Mesodermal cell (in vitro differentiated cells): ENCODE results near the gene RRP9.

Experiments used
- H3K27ac ChIP-seq: 2 replicates; pipeline ENCODE4 v1.7.0; 2013; ENCODE audit warnings: mild to moderate bottlenecking, low read depth, low read length, moderate library complexity; ENCODE audit not compliant: severe bottlenecking
- H3K36me3 ChIP-seq: 2 replicates; pipeline ENCODE4 v1.7.1; 2013; ENCODE audit warnings: mild to moderate bottlenecking, low read length, moderate library complexity; ENCODE audit not compliant: control insufficient read depth, insufficient read depth
- H3K4me1 ChIP-seq: one replicate; pipeline ENCODE4 v1.7.1; 2013; ENCODE audit warnings: mild to moderate bottlenecking, low read length; ENCODE audit not compliant: insufficient read depth, control insufficient read depth, poor library complexity, severe bottlenecking
- H3K4me3 ChIP-seq: 2 replicates; pipeline ENCODE4 v1.7.0; 2013; ENCODE audit warnings: low read length, control low read depth, mild to moderate bottlenecking; ENCODE audit not compliant: insufficient read depth, poor library complexity, severe bottlenecking; ENCODE audit errors: extremely low read depth
- H3K9me3 ChIP-seq: 2 replicates; pipeline ENCODE4 v1.7.1; 2013; ENCODE audit warnings: mild to moderate bottlenecking, low read length, moderate library complexity; ENCODE audit not compliant: control insufficient read depth
- WGBS, 2 experiments: methylation state at CpG; one replicate each; pipeline ENCODE4 v1.1.5; 2013; ENCODE audit warnings: missing lambda C conversion rate in 2 of 2; ENCODE audit not compliant: insufficient coverage in 2 of 2; 5-methylcytosine and 5-hydroxymethylcytosine counted together

RRP9 gene

DNA sequence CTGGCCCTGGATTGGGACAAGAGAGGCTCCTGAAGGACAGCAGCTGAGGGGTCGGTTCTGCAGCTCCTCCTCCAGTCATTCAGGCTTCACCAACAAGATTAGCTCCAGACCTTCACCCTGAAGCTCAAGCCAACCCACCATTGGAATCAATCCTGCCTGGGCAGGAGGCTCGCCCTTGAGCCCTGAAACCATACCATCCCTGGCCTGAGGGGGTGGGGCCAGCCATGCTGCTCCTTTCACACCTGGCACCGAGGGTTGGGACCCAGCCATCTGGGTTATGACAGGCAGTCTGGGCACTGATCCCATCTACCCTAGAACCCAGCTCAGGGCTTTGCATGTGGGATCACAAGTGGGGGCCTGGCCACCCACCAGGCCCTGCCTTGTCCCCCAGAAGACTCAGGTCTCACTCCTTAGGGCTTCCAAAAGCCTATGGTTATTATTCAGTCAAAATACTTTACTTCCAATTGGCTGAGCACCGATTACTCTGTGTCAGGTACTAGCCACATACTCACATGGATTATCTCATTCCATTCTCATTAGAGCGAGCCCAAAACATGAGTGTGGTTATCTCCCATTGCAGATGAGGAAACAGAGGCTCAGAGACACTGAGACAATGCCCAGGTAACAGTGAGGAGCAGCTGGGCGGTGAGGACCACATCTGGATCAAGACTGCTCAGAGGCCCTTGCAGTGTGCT lies 29.0 kb upstream of the RRP9 start:
- no peaks in the 10 kb centered on the region for H3K9me3 ChIP-seq
- 95% methylated on average over 4 to 6 of the region's 6 CpGs for WGBS, 2 experiments
- H3K4me3 ChIP-seq, result no peak overlapping the region
- no peak overlapping the region for H3K27ac ChIP-seq
- H3K4me1 ChIP-seq, result peaks cover 33% of the 10 kb centered on the region
- H3K36me3 ChIP-seq, result peaks cover under 1% of the 10 kb centered on the region

GRCh38 chr3:51969841-51970240 lies 28.1 kb upstream of the RRP9 start:
- no peak overlapping the region for H3K4me3 ChIP-seq
- H3K27ac ChIP-seq, result no peak overlapping the region
- H3K4me1 ChIP-seq, result peaks cover 31% of the 10 kb centered on the region
- H3K36me3 ChIP-seq, result peaks cover 8% of the 10 kb centered on the region
- WGBS, 2 experiments, result 88 to 94% methylated on average over 4 of the region's 4 CpGs
- H3K9me3 ChIP-seq, result no peaks in the 10 kb centered on the region

GRCh38 chr3:51968883-51969678 lies 27.4 kb upstream of the RRP9 start:
- no peak overlapping the region for H3K4me3 ChIP-seq
- WGBS, 2 experiments, result 76 to 84% methylated on average over 4 to 6 of the region's 6 CpGs
- H3K36me3 ChIP-seq, result peaks cover 11% of the 10 kb centered on the region
- no peaks in the 10 kb centered on the region for H3K9me3 ChIP-seq
- peaks cover 28% of the 10 kb centered on the region for H3K4me1 ChIP-seq
- peak overlapping the region; percentile 93 for H3K27ac ChIP-seq

DNA sequence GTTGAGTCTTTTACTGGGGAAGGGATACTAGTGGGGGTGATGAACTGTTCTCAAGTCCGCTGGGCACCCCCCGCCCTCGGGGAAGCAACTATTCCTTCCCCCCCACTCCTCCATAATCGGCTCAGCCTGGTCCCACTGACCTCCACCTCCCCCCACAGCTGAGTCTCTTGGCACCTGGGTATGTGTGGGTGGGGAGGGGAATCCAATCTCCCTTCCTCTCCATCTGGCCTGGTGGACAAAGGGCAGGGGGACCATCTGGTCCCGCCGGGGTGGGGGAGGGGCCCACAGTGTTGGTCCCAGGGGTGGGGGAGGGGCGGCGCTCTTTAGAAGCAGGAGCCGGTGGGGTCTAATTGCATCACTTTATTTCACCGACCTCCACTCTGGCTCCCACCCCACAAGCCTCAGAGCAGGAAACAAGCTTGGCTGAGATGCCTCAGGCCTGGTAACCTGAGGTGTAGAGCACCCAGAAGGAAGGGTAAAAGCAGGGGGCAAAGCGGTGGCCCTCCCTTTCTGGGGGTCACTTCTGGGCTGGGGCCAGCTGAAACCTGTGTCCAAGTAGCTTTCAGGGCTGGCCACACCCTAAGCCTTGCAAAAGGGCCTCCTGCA lies 26.6 kb upstream of the RRP9 start:
- H3K4me1 ChIP-seq, result peaks cover 29% of the 10 kb centered on the region
- peak overlapping the region; percentile 93 for H3K27ac ChIP-seq
- no peaks in the 10 kb centered on the region for H3K9me3 ChIP-seq
- peak overlapping the region; percentile 64 for H3K4me3 ChIP-seq
- 30 to 33% methylated on average over 2 of the region's 11 CpGs for WGBS, 2 experiments
- peaks cover 11% of the 10 kb centered on the region for H3K36me3 ChIP-seq

GRCh38 chr3:51967384-51968169 lies 25.9 kb upstream of the RRP9 start, which contains the start of gene PCBP4:
PCBP4 (minus strand) TSS chr3:51967454; CDS start chr3:51961240, 6,214 bp downstream.
- H3K4me1 ChIP-seq, result peaks cover 29% of the 10 kb centered on the region
- H3K9me3 ChIP-seq, result no peaks in the 10 kb centered on the region
- peak within 1 kb of the TSS; percentile 93 for H3K27ac ChIP-seq
- peak within 1 kb of the TSS; percentile 64 for H3K4me3 ChIP-seq
- WGBS, 2 experiments, result 0% methylated on average over 36 to 40 of the region's 90 CpGs
- peaks cover 11% of the 10 kb centered on the region for H3K36me3 ChIP-seq

DNA sequence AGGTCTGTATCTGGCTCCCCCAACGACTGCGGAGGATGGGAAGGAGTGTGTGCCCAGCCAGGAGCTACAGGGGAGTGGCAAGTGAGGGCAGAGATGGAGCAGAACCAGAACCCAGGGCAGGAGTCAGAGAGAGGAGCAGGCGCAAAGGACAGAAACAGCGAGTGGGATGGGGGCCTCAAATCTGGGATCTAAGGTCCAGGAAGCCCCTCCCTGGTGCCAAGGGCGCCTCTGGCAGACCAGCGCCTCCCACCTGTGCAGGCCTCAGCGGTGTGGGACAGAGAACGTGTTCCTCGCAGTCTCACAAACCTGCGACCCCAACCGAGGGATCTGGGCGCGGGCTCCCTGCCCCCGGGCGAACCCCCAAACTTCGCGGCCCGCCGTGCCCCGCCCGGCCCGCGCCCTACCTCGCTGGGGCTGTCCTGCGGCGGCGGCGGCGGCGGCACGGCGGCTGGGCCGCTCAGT lies 25.2 kb upstream of the RRP9 start:
- WGBS, 2 experiments, result 7 to 11% methylated on average over 11 to 33 of the region's 33 CpGs
- Histone ChIP-seq H3K9me3 (no peaks in the 10 kb centered on the region), H3K4me1 (peaks cover 29% of the 10 kb centered on the region), H3K36me3 (peaks cover 11% of the 10 kb centered on the region), H3K27ac (peak overlapping the region; percentile 76), H3K4me3 (peak overlapping the region; percentile 58)

DNA sequence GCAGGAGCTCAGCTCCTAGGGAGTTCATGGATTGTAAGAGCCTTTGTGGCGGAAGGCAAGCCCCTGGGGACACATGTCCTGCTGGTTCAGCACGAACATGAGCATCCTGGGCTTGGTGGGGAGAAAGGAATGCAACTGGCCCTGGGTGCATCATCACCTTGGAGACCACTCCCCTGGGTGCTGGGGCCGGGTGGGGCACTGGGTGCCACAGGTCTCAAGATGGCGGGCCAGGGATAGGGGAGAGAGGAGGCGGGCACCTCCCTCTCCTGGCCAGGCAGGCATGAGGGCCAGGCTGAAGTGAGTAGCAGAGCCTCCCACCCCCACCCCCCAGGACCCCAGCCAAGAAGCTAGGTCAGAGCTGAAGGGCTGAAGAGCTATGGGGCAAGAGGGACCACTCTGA lies 24.8 kb upstream of the RRP9 start:
- H3K36me3 ChIP-seq, result peaks cover 15% of the 10 kb centered on the region
- 75 to 88% methylated on average over 2 to 4 of the region's 5 CpGs for WGBS, 2 experiments
- peaks cover 29% of the 10 kb centered on the region for H3K4me1 ChIP-seq
- peak overlapping the region; percentile 58 for H3K4me3 ChIP-seq
- no peaks in the 10 kb centered on the region for H3K9me3 ChIP-seq
- no peak overlapping the region for H3K27ac ChIP-seq

DNA sequence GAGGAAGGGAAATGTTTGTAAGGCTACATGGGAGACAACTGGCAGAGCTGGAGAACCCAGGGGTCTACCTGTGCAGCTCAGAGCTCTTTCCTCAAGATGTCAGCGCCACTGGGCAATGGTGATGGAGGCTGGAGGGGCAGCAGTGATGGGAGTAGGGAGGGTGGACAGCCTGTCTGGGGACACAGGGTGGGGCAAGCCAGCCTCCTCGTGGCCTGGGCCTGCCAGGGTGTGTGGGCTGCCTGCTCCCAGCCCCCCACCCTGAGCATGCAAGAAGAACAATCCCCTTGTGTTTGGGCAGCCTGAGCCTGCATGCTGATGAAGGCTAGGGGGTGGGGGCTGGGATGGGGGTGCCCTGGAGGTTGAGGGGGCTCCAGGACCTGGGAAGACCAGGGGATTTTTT lies 24.3 kb upstream of the RRP9 start:
- no peaks in the 10 kb centered on the region for H3K9me3 ChIP-seq
- 57 to 90% methylated on average over 1 of the region's 2 CpGs for WGBS, 2 experiments
- H3K36me3 ChIP-seq, result peaks cover 19% of the 10 kb centered on the region
- H3K4me1 ChIP-seq, result peaks cover 28% of the 10 kb centered on the region
- H3K4me3 ChIP-seq, result peak overlapping the region; percentile 58
- no peak overlapping the region for H3K27ac ChIP-seq

DNA sequence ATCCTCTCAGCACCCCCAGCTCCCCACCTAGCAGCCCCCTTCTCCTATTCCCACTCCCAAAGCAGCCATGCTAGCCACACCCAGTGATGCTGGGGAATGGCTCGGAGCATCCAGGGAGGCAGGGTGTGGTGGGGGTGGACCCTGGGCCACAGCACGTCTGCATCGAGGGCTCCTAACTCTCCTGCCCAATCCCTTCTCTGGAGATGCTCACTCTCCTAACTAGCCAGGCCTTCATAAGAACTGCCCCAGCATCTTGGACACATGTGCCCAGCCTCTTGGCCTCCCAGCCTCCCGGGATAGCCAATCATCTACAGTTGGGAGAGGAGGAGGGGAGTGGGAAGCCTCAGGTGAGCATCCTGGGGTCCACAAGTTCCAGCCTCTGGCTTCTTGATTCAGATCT lies 22.8 kb upstream of the RRP9 start:
- Histone ChIP-seq H3K4me3 (no peak overlapping the region), H3K27ac (no peak overlapping the region)

DNA sequence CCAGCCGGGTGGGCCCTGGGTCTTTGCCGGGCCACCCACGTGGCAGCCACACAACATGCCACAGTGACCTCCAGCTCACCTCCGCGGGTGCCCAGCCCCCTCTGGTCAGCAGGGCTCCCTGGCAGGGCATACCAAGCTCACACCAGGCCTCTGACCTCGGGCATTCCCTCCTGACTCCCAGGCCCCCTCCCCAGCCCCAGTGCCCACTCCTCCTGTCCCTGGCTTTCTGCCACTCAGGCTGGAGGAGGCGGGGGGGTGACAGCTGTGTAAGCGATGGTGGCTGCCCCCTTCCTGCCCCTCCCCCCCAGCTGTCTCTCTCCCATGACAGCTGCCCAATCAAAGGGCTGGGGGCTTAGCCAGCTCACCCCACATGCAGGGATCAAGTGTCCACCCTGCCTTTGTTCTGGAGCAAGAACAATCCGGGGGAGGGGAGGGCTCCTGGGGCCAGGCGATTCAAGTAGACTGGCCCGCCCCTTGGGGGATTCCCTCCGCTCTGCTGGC lies 22.3 kb upstream of the RRP9 start:
- 58 to 67% methylated on average over 8 to 10 of the region's 12 CpGs for WGBS, 2 experiments
- no peaks in the 10 kb centered on the region for H3K9me3 ChIP-seq
- H3K4me3 ChIP-seq, result no peak overlapping the region
- peaks cover 26% of the 10 kb centered on the region for H3K4me1 ChIP-seq
- no peak overlapping the region for H3K27ac ChIP-seq
- H3K36me3 ChIP-seq, result peaks cover 39% of the 10 kb centered on the region

More for the DNA sequence above, 22.8 kb upstream of the RRP9 start:
- Histone ChIP-seq H3K9me3 (no peaks in the 10 kb centered on the region), H3K36me3 (peaks cover 34% of the 10 kb centered on the region), H3K4me1 (peaks cover 26% of the 10 kb centered on the region)
- WGBS, 2 experiments, result 64% methylated on average over 4 of the region's 4 CpGs; no CpG with 5 or more reads in 1 of the 2 experiments
